Measurements from ENCODE around the gene METAP2.

DNA sequence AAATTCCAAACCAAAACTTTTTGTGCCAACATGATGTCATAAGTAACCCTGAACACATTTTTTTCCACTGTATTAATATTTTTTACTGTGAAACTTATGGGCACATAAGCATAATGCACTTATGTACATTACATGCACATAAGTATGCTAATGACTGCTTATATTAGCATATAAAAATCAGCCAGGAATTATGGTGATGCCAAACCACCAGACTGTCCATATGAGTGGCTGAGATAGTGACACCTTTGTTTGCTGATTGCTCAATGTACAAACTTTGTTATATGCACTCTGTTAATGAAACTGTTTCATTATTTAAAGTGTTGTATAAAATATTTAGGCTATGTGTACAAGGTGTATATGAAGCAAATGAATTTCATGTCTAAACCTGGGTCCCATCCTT, 45.0 kb downstream of the METAP2 start:
- TF ChIP-seq, protein P1, sequence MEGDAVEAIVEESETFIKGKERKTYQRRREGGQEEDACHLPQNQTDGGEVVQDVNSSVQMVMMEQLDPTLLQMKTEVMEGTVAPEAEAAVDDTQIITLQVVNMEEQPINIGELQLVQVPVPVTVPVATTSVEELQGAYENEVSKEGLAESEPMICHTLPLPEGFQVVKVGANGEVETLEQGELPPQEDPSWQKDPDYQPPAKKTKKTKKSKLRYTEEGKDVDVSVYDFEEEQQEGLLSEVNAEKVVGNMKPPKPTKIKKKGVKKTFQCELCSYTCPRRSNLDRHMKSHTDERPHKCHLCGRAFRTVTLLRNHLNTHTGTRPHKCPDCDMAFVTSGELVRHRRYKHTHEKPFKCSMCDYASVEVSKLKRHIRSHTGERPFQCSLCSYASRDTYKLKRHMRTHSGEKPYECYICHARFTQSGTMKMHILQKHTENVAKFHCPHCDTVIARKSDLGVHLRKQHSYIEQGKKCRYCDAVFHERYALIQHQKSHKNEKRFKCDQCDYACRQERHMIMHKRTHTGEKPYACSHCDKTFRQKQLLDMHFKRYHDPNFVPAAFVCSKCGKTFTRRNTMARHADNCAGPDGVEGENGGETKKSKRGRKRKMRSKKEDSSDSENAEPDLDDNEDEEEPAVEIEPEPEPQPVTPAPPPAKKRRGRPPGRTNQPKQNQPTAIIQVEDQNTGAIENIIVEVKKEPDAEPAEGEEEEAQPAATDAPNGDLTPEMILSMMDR (IDR thresholded peaks at IDR 0.05) = no peak
- TF ChIP-seq ZFX (IDR thresholded peaks at IDR 0.05; ENCODE audit: borderline replicate concordance) = no peak

All from 22Rv1 (cell line).